GM20000 (cell line): ENCODE data around the gene MAGI1.

Experiments used
- DNase-seq: peaks from one replicate; pipeline ENCODE4 v3.0.0; 2012; ENCODE audit warnings: low spot score
- CTCF ChIP-seq: IDR thresholded peaks from 2 replicates; pipeline ENCODE4 v1.5.1; 2012; ENCODE audit warnings: mild to moderate bottlenecking, control low read depth; ENCODE audit errors: extremely low read depth, missing control alignments

MAGI1 gene

GRCh38 chr3:65809641-65810150 lies 229.0 kb downstream of the MAGI1 start:
- no peak for TF ChIP-seq CTCF

GRCh38 chr3:65808824-65809223 lies 229.9 kb downstream of the MAGI1 start:
- no peak for TF ChIP-seq CTCF
- DNase-seq = no peak

More at GRCh38 chr3:65809641-65810150, 229.0 kb downstream of the MAGI1 start:
- no peak for DNase-seq

- TF ChIP-seq CTCF = no peak
These were observed 230.3 kb downstream of the MAGI1 start for GRCh38 chr3:65808407-65808806.

GRCh38 chr3:65807225-65807624 lies 231.5 kb downstream of the MAGI1 start:
- no peak for DNase-seq
- no peak for TF ChIP-seq CTCF

More at GRCh38 chr3:65808407-65808806, 230.3 kb downstream of the MAGI1 start:
- no peak for DNase-seq

- no peak for TF ChIP-seq CTCF
- DNase-seq = no peak
These were observed 232.1 kb downstream of the MAGI1 start for GRCh38 chr3:65806600-65806999.

GRCh38 chr3:65796676-65797075 lies 242.0 kb downstream of the MAGI1 start:
- no peak for TF ChIP-seq CTCF
- DNase-seq = no peak

- DNase-seq = no peak
- TF ChIP-seq CTCF = no peak
These were observed 243.6 kb downstream of the MAGI1 start for GRCh38 chr3:65795166-65795565.
